WTC11 (cell line): ENCODE measurements around the gene MYO5B. TPM values are rescaled to one million over a fixed set of nuclear protein-coding genes. Genes with fewer than 3 reads are reported as not detected.

Experiments used
- ATAC-seq: fragments of 200-7000 bp; cut with Tn5 transposase; 2 replicates; pipeline ENCODE4 v1.10.0; 2021; ENCODE audit warnings: mild to moderate bottlenecking, moderate library complexity
- CTCF ChIA-PET: fragments of 300-600 bp; sonication (Branson Sonifier 250); formaldehyde crosslinking; loops from one replicate; lab custom pipeline; 2021; ENCODE audit warnings: antibody characterized with exemption; lab: Charles Lee
- POLR2A ChIA-PET: fragments of 350-600 bp; sonication (Branson Sonifier 250); formaldehyde crosslinking; loops from one replicate; lab custom pipeline; 2021; ENCODE audit warnings: antibody characterized with exemption; lab: Charles Lee
- DNase-seq: peaks from one replicate; pipeline ENCODE4 v3.0.0; 2021; ENCODE audit warnings: low spot score
- H3K27ac Mint-ChIP-seq: 2 replicates; pipeline ENCODE4 v1.8.0; 2021; ENCODE audit warnings: mixed read lengths
- H3K27me3 Mint-ChIP-seq: 2 replicates; pipeline ENCODE4 v1.8.0; 2021; ENCODE audit warnings: low read depth, mild to moderate bottlenecking, moderate library complexity, mixed read lengths
- H3K36me3 Mint-ChIP-seq: 2 replicates; pipeline ENCODE4 v1.8.0; 2021; ENCODE audit warnings: mixed read lengths
- H3K4me1 Mint-ChIP-seq: 2 replicates; pipeline ENCODE4 v1.8.0; 2022; ENCODE audit warnings: mixed read lengths
- H3K4me3 Mint-ChIP-seq: 2 replicates; pipeline ENCODE4 v1.8.0; 2021; ENCODE audit warnings: mild to moderate bottlenecking, moderate library complexity, mixed read lengths
- H3K9me3 Mint-ChIP-seq: 2 replicates; pipeline ENCODE4 v1.8.0; 2021; ENCODE audit warnings: mixed read lengths
- AFF4 ChIP-seq: sonication (generic); formaldehyde crosslinking; IDR thresholded peaks from 2 replicates; pipeline ENCODE4 v1.8.1; 2023; ENCODE audit warnings: mild to moderate bottlenecking, missing genetic modification reagents, borderline replicate concordance
- ARID4B ChIP-seq: sonication (generic); formaldehyde crosslinking; IDR thresholded peaks from 2 replicates; pipeline ENCODE4 v1.8.0; 2023; ENCODE audit warnings: missing genetic modification reagents, mild to moderate bottlenecking, borderline replicate concordance
- FOXK1 ChIP-seq: sonication (generic); formaldehyde crosslinking; IDR thresholded peaks from 2 replicates; pipeline ENCODE4 v1.8.0; 2022; ENCODE audit warnings: mild to moderate bottlenecking, moderate library complexity, missing genetic modification reagents
- FOXP1 ChIP-seq: sonication (generic); formaldehyde crosslinking; IDR thresholded peaks from 2 replicates; pipeline ENCODE4 v1.8.0; 2022; ENCODE audit warnings: missing genetic modification reagents, mild to moderate bottlenecking, moderate library complexity, borderline replicate concordance
- NFATC4 ChIP-seq: fragments of 250-450 bp; sonication (Bioruptor Pico); IDR thresholded peaks from 2 replicates; pipeline ENCODE4 v1.9.0; 2021; ENCODE audit warnings: mild to moderate bottlenecking
- NFYB ChIP-seq: sonication (generic); formaldehyde crosslinking; conservative IDR thresholded peaks from 2 replicates; pipeline ENCODE4 v1.8.0; 2022; ENCODE audit warnings: low read depth, missing genetic modification reagents
- NR1H2 ChIP-seq: sonication (generic); formaldehyde crosslinking; IDR thresholded peaks from 2 replicates; pipeline ENCODE4 v1.9.0; 2021; ENCODE audit warnings: mild to moderate bottlenecking, moderate library complexity, missing genetic modification reagents
- PREB ChIP-seq: sonication (generic); formaldehyde crosslinking; IDR thresholded peaks from 2 replicates; pipeline ENCODE4 v1.8.1; 2022; ENCODE audit warnings: mild to moderate bottlenecking, missing genetic modification reagents, moderate library complexity, borderline replicate concordance
- PRRX2 ChIP-seq: fragments of 250-450 bp; sonication (Bioruptor Pico); IDR thresholded peaks from 2 replicates; pipeline ENCODE4 v1.8.0; 2021; ENCODE audit warnings: mild to moderate bottlenecking
- RELA ChIP-seq: sonication (generic); formaldehyde crosslinking; IDR thresholded peaks from 2 replicates; pipeline ENCODE4 v1.8.1; 2022; ENCODE audit warnings: missing genetic modification reagents, mild to moderate bottlenecking, borderline replicate concordance
- TCF7 ChIP-seq: sonication (generic); formaldehyde crosslinking; IDR thresholded peaks from 2 replicates; pipeline ENCODE4 v1.8.0; 2022; ENCODE audit warnings: mild to moderate bottlenecking, low read depth, missing genetic modification reagents, moderate library complexity
- ZNF138 ChIP-seq: sonication (generic); formaldehyde crosslinking; conservative IDR thresholded peaks from 2 replicates; pipeline ENCODE4 v1.8.1; 2022; ENCODE audit warnings: mild to moderate bottlenecking, moderate library complexity, missing genetic modification reagents
- ZNF317 ChIP-seq: sonication (generic); formaldehyde crosslinking; IDR thresholded peaks from 2 replicates; pipeline ENCODE4 v1.8.1; 2023; ENCODE audit warnings: low read depth, mild to moderate bottlenecking, moderate library complexity, missing genetic modification reagents, borderline replicate concordance
- ZNF416 ChIP-seq: fragments of 250-450 bp; sonication (Bioruptor Pico); IDR thresholded peaks from 2 replicates; pipeline ENCODE4 v1.9.0; 2021; ENCODE audit warnings: mild to moderate bottlenecking, inconsistent platforms
- total RNA-seq: library from RNA; stranded (reverse); gene quantifications from 3 replicates; pipeline ENCODE4 v1.2.3, GENCODE V29; 2021

MYO5B gene
- total RNA-seq, 1 experiment from 2014 or later: 8.7 TPM

GRCh38 chr18:50071397-50071796, 123.5 kb downstream of the MYO5B start:
- Mint-ChIP-seq H3K9me3 (peaks cover 3% of the 10 kb centered on the region; the same call in 1 of the 2 replicates), H3K27ac (no peak overlapping the region), H3K36me3 (no peaks in the 10 kb centered on the region), H3K27me3 (peaks cover 2% of the 10 kb centered on the region; the same call in 1 of the 2 replicates), H3K4me3 (no peak overlapping the region), H3K4me1 (peaks cover 24% of the 10 kb centered on the region)
- ATAC-seq (no peak), DNase-seq (no peak)
- TF ChIP-seq NFYB (CRISPR knock-in tag): no peak
- TF ChIP-seq TCF7 (CRISPR knock-in tag): no peak
- no peak for TF ChIP-seq AFF4 (CRISPR knock-in tag)
- TF ChIP-seq FOXP1 (CRISPR knock-in tag): no peak
- no peak for TF ChIP-seq ZNF138 (CRISPR knock-in tag)
- no peak for TF ChIP-seq PREB (CRISPR knock-in tag)
- no peak for TF ChIP-seq ZNF416
- TF ChIP-seq PRRX2 (CRISPR knock-in tag): no peak
- TF ChIP-seq NR1H2 (CRISPR knock-in tag): no peak
- POLR2A ChIA-PET: no interaction called here
- CTCF ChIA-PET: no interaction called here

- Mint-ChIP-seq H3K9me3 (peaks cover 3% of the 10 kb centered on the region; the same call in 1 of the 2 replicates), H3K27me3 (peaks cover 2% of the 10 kb centered on the region; the same call in 1 of the 2 replicates), H3K27ac (no peak overlapping the region), H3K4me1 (peaks cover 12% of the 10 kb centered on the region), H3K4me3 (no peak overlapping the region), H3K36me3 (no peaks in the 10 kb centered on the region)
- ChIA-PET POLR2A (no interaction called here), CTCF (no interaction called here)
- DNase-seq (no peak), ATAC-seq (no peak)
- TF ChIP-seq ZNF317 (no peak), NFYB (CRISPR knock-in tag) (no peak), NFATC4 (no peak), ARID4B (CRISPR knock-in tag) (no peak), RELA (CRISPR knock-in tag) (no peak), FOXK1 (CRISPR knock-in tag) (no peak)
These were observed 125.5 kb downstream of the MYO5B start for GRCh38 chr18:50069422-50069821.
